ENCODE results near the gene MORC1.
"Not testable (repeated sequence)": the region's sequence is repeated elsewhere in the genome, so short reads cannot be mapped to it uniquely, and the experiment has no call there.

The MORC1 gene

GRCh38 chr3:109114746-109115145 lies 3.2 kb downstream of the MORC1 start:
- H3K9ac ChIP-seq (ENCODE audit: low read depth in 1 of 2, low read length in 2 of 2), result no peak overlapping the region
- no peaks in the 10 kb centered on the region for H3K27me3 ChIP-seq (ENCODE audit: control insufficient read depth in 1 of 2, insufficient read depth in 2 of 2, low read length in 2 of 2)
- no peak overlapping the region for H3K27ac ChIP-seq (ENCODE audit: low read depth, low read length)
- no peaks in the 10 kb centered on the region for H3K36me3 ChIP-seq (ENCODE audit: control insufficient read depth in 1 of 2, insufficient read depth in 2 of 2, low read length in 2 of 2)
- no peaks in the 10 kb centered on the region for H3K9me3 ChIP-seq (ENCODE audit: control insufficient read depth in 1 of 2, low read length in 2 of 2)
- H3K4me3 ChIP-seq (ENCODE audit: low read depth in 1 of 2, low read length in 2 of 2), result no peak overlapping the region
- H3K4me1 ChIP-seq (ENCODE audit: control insufficient read depth in 1 of 2, insufficient read depth in 2 of 2, low read length in 2 of 2), result peaks cover 9 to 29% of the 10 kb centered on the region in 2 donors

GRCh38 chr3:109112946-109113760 lies 4.8 kb downstream of the MORC1 start:
- Histone ChIP-seq H3K27me3 (ENCODE audit: control insufficient read depth in 1 of 2, insufficient read depth in 2 of 2, low read length in 2 of 2) (no peaks in the 10 kb centered on the region), H3K27ac (ENCODE audit: low read depth, low read length) (no peak overlapping the region), H3K9ac (ENCODE audit: low read depth in 1 of 2, low read length in 2 of 2) (no peak overlapping the region), H3K4me1 (ENCODE audit: control insufficient read depth in 1 of 2, insufficient read depth in 2 of 2, low read length in 2 of 2) (peaks cover 2 to 17% of the 10 kb centered on the region in 2 donors), H3K4me3 (ENCODE audit: low read depth in 1 of 2, low read length in 2 of 2) (no peak overlapping the region), H3K36me3 (ENCODE audit: control insufficient read depth in 1 of 2, insufficient read depth in 2 of 2, low read length in 2 of 2) (no peaks in the 10 kb centered on the region), H3K9me3 (ENCODE audit: control insufficient read depth in 1 of 2, low read length in 2 of 2) (no peaks in the 10 kb centered on the region)

GRCh38 chr3:109109574-109109973 lies 8.4 kb downstream of the MORC1 start:
- H3K27me3 ChIP-seq (ENCODE audit: control insufficient read depth in 1 of 2, insufficient read depth in 2 of 2, low read length in 2 of 2), result no peaks in the 10 kb centered on the region
- H3K9ac ChIP-seq (ENCODE audit: low read depth in 1 of 2, low read length in 2 of 2), result no peak overlapping the region
- no peaks in the 10 kb centered on the region for H3K9me3 ChIP-seq (ENCODE audit: control insufficient read depth in 1 of 2, low read length in 2 of 2)
- no peaks in the 10 kb centered on the region for H3K36me3 ChIP-seq (ENCODE audit: control insufficient read depth in 1 of 2, insufficient read depth in 2 of 2, low read length in 2 of 2)
- no peak overlapping the region for H3K27ac ChIP-seq (ENCODE audit: low read depth, low read length)
- peaks cover 0 to 17% of the 10 kb centered on the region in 2 donors for H3K4me1 ChIP-seq (ENCODE audit: control insufficient read depth in 1 of 2, insufficient read depth in 2 of 2, low read length in 2 of 2)
- H3K4me3 ChIP-seq (ENCODE audit: low read depth in 1 of 2, low read length in 2 of 2), result no peak overlapping the region

GRCh38 chr3:109098079-109098644 lies 19.8 kb downstream of the MORC1 start:
- no peaks in the 10 kb centered on the region for H3K36me3 ChIP-seq (ENCODE audit: control insufficient read depth in 1 of 2, insufficient read depth in 2 of 2, low read length in 2 of 2)
- H3K4me1 ChIP-seq (ENCODE audit: control insufficient read depth in 1 of 2, insufficient read depth in 2 of 2, low read length in 2 of 2), result no peaks in the 10 kb centered on the region
- no peaks in the 10 kb centered on the region for H3K27me3 ChIP-seq (ENCODE audit: control insufficient read depth in 1 of 2, insufficient read depth in 2 of 2, low read length in 2 of 2)
- H3K4me3 ChIP-seq (ENCODE audit: low read depth in 1 of 2, low read length in 2 of 2), result no peak overlapping the region
- H3K9me3 ChIP-seq (ENCODE audit: control insufficient read depth in 1 of 2, low read length in 2 of 2), result no peaks in the 10 kb centered on the region
- no peak overlapping the region for H3K27ac ChIP-seq (ENCODE audit: low read depth, low read length)
- H3K9ac ChIP-seq (ENCODE audit: low read depth in 1 of 2, low read length in 2 of 2), result no peak overlapping the region

- no peaks in the 10 kb centered on the region for H3K36me3 ChIP-seq (ENCODE audit: control insufficient read depth in 1 of 2, insufficient read depth in 2 of 2, low read length in 2 of 2)
- no peaks in the 10 kb centered on the region for H3K9me3 ChIP-seq (ENCODE audit: control insufficient read depth in 1 of 2, low read length in 2 of 2)
- no peak overlapping the region for H3K27ac ChIP-seq (ENCODE audit: low read depth, low read length)
- H3K4me1 ChIP-seq (ENCODE audit: control insufficient read depth in 1 of 2, insufficient read depth in 2 of 2, low read length in 2 of 2), result no peaks in the 10 kb centered on the region
- H3K4me3 ChIP-seq (ENCODE audit: low read depth in 1 of 2, low read length in 2 of 2), result no peak overlapping the region
- no peaks in the 10 kb centered on the region for H3K27me3 ChIP-seq (ENCODE audit: control insufficient read depth in 1 of 2, insufficient read depth in 2 of 2, low read length in 2 of 2)
- no peak overlapping the region for H3K9ac ChIP-seq (ENCODE audit: low read depth in 1 of 2, low read length in 2 of 2)
Measured at GRCh38 chr3:109095166-109095565, 22.8 kb downstream of the MORC1 start.

- Histone ChIP-seq H3K27me3 (ENCODE audit: control insufficient read depth in 1 of 2, insufficient read depth in 2 of 2, low read length in 2 of 2) (no peaks in the 10 kb centered on the region), H3K9ac (ENCODE audit: low read depth in 1 of 2, low read length in 2 of 2) (no peak overlapping the region), H3K4me1 (ENCODE audit: control insufficient read depth in 1 of 2, insufficient read depth in 2 of 2, low read length in 2 of 2) (no peaks in the 10 kb centered on the region), H3K4me3 (ENCODE audit: low read depth in 1 of 2, low read length in 2 of 2) (no peak overlapping the region), H3K27ac (ENCODE audit: low read depth, low read length) (no peak overlapping the region), H3K36me3 (ENCODE audit: control insufficient read depth in 1 of 2, insufficient read depth in 2 of 2, low read length in 2 of 2) (no peaks in the 10 kb centered on the region), H3K9me3 (ENCODE audit: control insufficient read depth in 1 of 2, low read length in 2 of 2) (no peaks in the 10 kb centered on the region)
Measured at GRCh38 chr3:109093561-109093960, 24.4 kb downstream of the MORC1 start.

GRCh38 chr3:109091846-109092245 lies 26.1 kb downstream of the MORC1 start:
- no peaks in the 10 kb centered on the region for H3K36me3 ChIP-seq (ENCODE audit: control insufficient read depth in 1 of 2, insufficient read depth in 2 of 2, low read length in 2 of 2)
- no peaks in the 10 kb centered on the region for H3K9me3 ChIP-seq (ENCODE audit: control insufficient read depth in 1 of 2, low read length in 2 of 2)
- H3K9ac ChIP-seq (ENCODE audit: low read depth in 1 of 2, low read length in 2 of 2), result no peak overlapping the region
- H3K27me3 ChIP-seq (ENCODE audit: control insufficient read depth in 1 of 2, insufficient read depth in 2 of 2, low read length in 2 of 2), result no peaks in the 10 kb centered on the region
- H3K4me1 ChIP-seq (ENCODE audit: control insufficient read depth in 1 of 2, insufficient read depth in 2 of 2, low read length in 2 of 2), result no peaks in the 10 kb centered on the region
- no peak overlapping the region for H3K27ac ChIP-seq (ENCODE audit: low read depth, low read length)
- H3K4me3 ChIP-seq (ENCODE audit: low read depth in 1 of 2, low read length in 2 of 2), result no peak overlapping the region

GRCh38 chr3:109089265-109089664 lies 28.7 kb downstream of the MORC1 start:
- H3K9ac ChIP-seq (ENCODE audit: low read depth in 1 of 2, low read length in 2 of 2), result no peak overlapping the region
- H3K36me3 ChIP-seq (ENCODE audit: control insufficient read depth in 1 of 2, insufficient read depth in 2 of 2, low read length in 2 of 2), result no peaks in the 10 kb centered on the region
- no peak overlapping the region for H3K27ac ChIP-seq (ENCODE audit: low read depth, low read length)
- H3K27me3 ChIP-seq (ENCODE audit: control insufficient read depth in 1 of 2, insufficient read depth in 2 of 2, low read length in 2 of 2), result no peaks in the 10 kb centered on the region
- H3K4me3 ChIP-seq (ENCODE audit: low read depth in 1 of 2, low read length in 2 of 2), result no peak overlapping the region
- H3K9me3 ChIP-seq (ENCODE audit: control insufficient read depth in 1 of 2, low read length in 2 of 2), result no peaks in the 10 kb centered on the region
- H3K4me1 ChIP-seq (ENCODE audit: control insufficient read depth in 1 of 2, insufficient read depth in 2 of 2, low read length in 2 of 2), result no peaks in the 10 kb centered on the region

GRCh38 chr3:109081746-109082510 lies 36.0 kb downstream of the MORC1 start:
- Histone ChIP-seq H3K36me3 (ENCODE audit: control insufficient read depth in 1 of 2, insufficient read depth in 2 of 2, low read length in 2 of 2) (no peaks in the 10 kb centered on the region), H3K9me3 (ENCODE audit: control insufficient read depth in 1 of 2, low read length in 2 of 2) (no peaks in the 10 kb centered on the region), H3K27me3 (ENCODE audit: control insufficient read depth in 1 of 2, insufficient read depth in 2 of 2, low read length in 2 of 2) (no peaks in the 10 kb centered on the region), H3K4me1 (ENCODE audit: control insufficient read depth in 1 of 2, insufficient read depth in 2 of 2, low read length in 2 of 2) (peaks cover 0 to 3% of the 10 kb centered on the region in 2 donors), H3K4me3 (ENCODE audit: low read depth in 1 of 2, low read length in 2 of 2) (no peak overlapping the region), H3K27ac (ENCODE audit: low read depth, low read length) (no peak overlapping the region), H3K9ac (ENCODE audit: low read depth in 1 of 2, low read length in 2 of 2) (no peak overlapping the region)

GRCh38 chr3:109080090-109080489 lies 37.8 kb downstream of the MORC1 start:
- not testable (repeated sequence) for H3K27ac ChIP-seq (ENCODE audit: low read depth, low read length); H3K9ac ChIP-seq (ENCODE audit: low read depth in 1 of 2, low read length in 2 of 2); H3K4me3 ChIP-seq (ENCODE audit: low read depth in 1 of 2, low read length in 2 of 2); H3K27me3 ChIP-seq (ENCODE audit: control insufficient read depth in 1 of 2, insufficient read depth in 2 of 2, low read length in 2 of 2); H3K4me1 ChIP-seq (ENCODE audit: control insufficient read depth in 1 of 2, insufficient read depth in 2 of 2, low read length in 2 of 2); H3K9me3 ChIP-seq (ENCODE audit: control insufficient read depth in 1 of 2, low read length in 2 of 2); H3K36me3 ChIP-seq (ENCODE audit: control insufficient read depth in 1 of 2, insufficient read depth in 2 of 2, low read length in 2 of 2)

Data from duodenal mucosa (tissue), 2 donors.